K562 (cell line): ENCODE data around the gene UCK1. TPM values are rescaled to one million over a fixed set of nuclear protein-coding genes. Genes with fewer than 3 reads are reported as not detected.

ENCODE experiments used
- ARID1B ChIP-seq: fragments of 450-650 bp; IDR thresholded peaks from 2 replicates; pipeline ENCODE4 v1.6.1; 2016; ENCODE audit warnings: antibody characterized with exemption, mild to moderate bottlenecking, inconsistent platforms
- DEAF1 ChIP-seq: fragments of 450-650 bp; formaldehyde crosslinking; IDR thresholded peaks from 2 replicates; pipeline ENCODE4 v1.4.0; 2020; ENCODE audit warnings: mild to moderate bottlenecking, moderate library complexity
- FOXP4 ChIP-seq: sonication (generic); formaldehyde crosslinking; IDR thresholded peaks from 2 replicates; pipeline ENCODE4 v1.8.0; 2022; ENCODE audit warnings: mild to moderate bottlenecking, missing genetic modification reagents, borderline replicate concordance
- MGA ChIP-seq: fragments of 450-650 bp; IDR thresholded peaks from 2 replicates; pipeline ENCODE4 v1.6.1; 2016; ENCODE audit warnings: mild to moderate bottlenecking, moderate library complexity
- NR2C2 ChIP-seq, 2 experiments: fragments of 200-800 bp in 1 of 2; sonication (Bioruptor generic) in 1 of 2; sonication (generic) in 1 of 2; formaldehyde crosslinking in 1 of 2; IDR thresholded peaks; 2 replicates each; pipeline versions ENCODE4 v1.6.1 to v1.8.0; 2016 to 2022; ENCODE audit warnings: mild to moderate bottlenecking in 1 of 2, missing compliant biosample characterization in 1 of 2, missing genetic modification characterization in 1 of 2, missing genetic modification reagents in 1 of 2
- ZBTB2 ChIP-seq: fragments of 450-650 bp; IDR thresholded peaks from 2 replicates; pipeline ENCODE4 v1.6.1; 2016; ENCODE audit warnings: antibody characterized with exemption
- ZNF316 ChIP-seq: fragments of 450-650 bp; IDR thresholded peaks from 2 replicates; pipeline ENCODE4 v1.6.1; 2016
- polyA plus RNA-seq, 8 experiments: library from polyadenylated mRNA; depleted of rRNA in 4 of 8; stranded (reverse) in 5 of 8; unstranded in 3 of 8; fragments of >200 nt; fragmentation: Nextera tagmentation in 2 of 8; fragmentation: Illumina TruSeq in 1 of 8; extraction: Ambion mirVana in 2 of 8; extraction: Trizol in 1 of 8; gene quantifications; 2 replicates each; pipeline versions ENCODE4 v1.2.1 to v1.2.3, GENCODE V29; 2011 to 2014; ENCODE audit warnings: inconsistent platforms in 1 of 8, missing spikeins in 1 of 8
- total RNA-seq, 7 experiments: library from RNA; depleted of rRNA in 6 of 7; stranded (reverse); fragments of >200 nt in 6 of 7; fragmentation: Illumina TruSeq in 2 of 7; extraction: Trizol in 2 of 7; gene quantifications; 2 replicates each; pipeline versions ENCODE4 v1.2.1 to v1.2.3, GENCODE V29; 2011 to 2021; ENCODE audit warnings: low replicate concordance in 1 of 7

UCK1 gene
- total and polyA plus RNA-seq, 9 of the 15 experiments (the other 6 are each of a cell fraction or from before 2014, with no cell fraction given) = 0.27 to 27.5 (median 16.1) TPM

- TF ChIP-seq MGA = peak; percentile 80; the same call in 1 of the 2 replicates
- peak; percentile 95 for TF ChIP-seq ZBTB2
- 0 out of 2 replicates have a peak, but pooled peaks have one; percentile 29 for TF ChIP-seq ZNF316
- 0 out of 2 replicates have a peak, but pooled peaks have one; percentile 27 for TF ChIP-seq FOXP4 (CRISPR knock-in tag)
- TF ChIP-seq DEAF1 (CRISPR knock-in tag) = peak; percentile 43; the same call in 1 of the 2 replicates
- TF ChIP-seq ARID1B = 0 out of 2 replicates have a peak, but pooled peaks have one; percentile 9
- TF ChIP-seq NR2C2 (CRISPR knock-in tag; IDR thresholded peaks at IDR 0.05) = no peak
- peak; percentile 65; the same call in 1 of the 2 replicates for TF ChIP-seq NR2C2 (tag; IDR thresholded peaks at IDR 0.05)
Observed at GRCh38 chr9:131502781-131503625, 28.1 kb downstream of the UCK1 start, which contains the start of gene POMT1 (continued).
